Mesodermal cell (in vitro differentiated cells): ENCODE measurements around the gene RASGRP2.

Source experiments
- H3K27ac ChIP-seq: 2 replicates; pipeline ENCODE4 v1.7.0; 2013; ENCODE audit warnings: mild to moderate bottlenecking, low read depth, low read length, moderate library complexity; ENCODE audit not compliant: severe bottlenecking
- H3K36me3 ChIP-seq: 2 replicates; pipeline ENCODE4 v1.7.1; 2013; ENCODE audit warnings: mild to moderate bottlenecking, low read length, moderate library complexity; ENCODE audit not compliant: control insufficient read depth, insufficient read depth
- H3K4me1 ChIP-seq: one replicate; pipeline ENCODE4 v1.7.1; 2013; ENCODE audit warnings: mild to moderate bottlenecking, low read length; ENCODE audit not compliant: insufficient read depth, control insufficient read depth, poor library complexity, severe bottlenecking
- H3K4me3 ChIP-seq: 2 replicates; pipeline ENCODE4 v1.7.0; 2013; ENCODE audit warnings: low read length, control low read depth, mild to moderate bottlenecking; ENCODE audit not compliant: insufficient read depth, poor library complexity, severe bottlenecking; ENCODE audit errors: extremely low read depth
- H3K9me3 ChIP-seq: 2 replicates; pipeline ENCODE4 v1.7.1; 2013; ENCODE audit warnings: mild to moderate bottlenecking, low read length, moderate library complexity; ENCODE audit not compliant: control insufficient read depth
- WGBS, 2 experiments: methylation state at CpG; one replicate each; pipeline ENCODE4 v1.1.5; 2013; ENCODE audit warnings: missing lambda C conversion rate in 2 of 2; ENCODE audit not compliant: insufficient coverage in 2 of 2; 5-methylcytosine and 5-hydroxymethylcytosine counted together

Gene RASGRP2

DNA sequence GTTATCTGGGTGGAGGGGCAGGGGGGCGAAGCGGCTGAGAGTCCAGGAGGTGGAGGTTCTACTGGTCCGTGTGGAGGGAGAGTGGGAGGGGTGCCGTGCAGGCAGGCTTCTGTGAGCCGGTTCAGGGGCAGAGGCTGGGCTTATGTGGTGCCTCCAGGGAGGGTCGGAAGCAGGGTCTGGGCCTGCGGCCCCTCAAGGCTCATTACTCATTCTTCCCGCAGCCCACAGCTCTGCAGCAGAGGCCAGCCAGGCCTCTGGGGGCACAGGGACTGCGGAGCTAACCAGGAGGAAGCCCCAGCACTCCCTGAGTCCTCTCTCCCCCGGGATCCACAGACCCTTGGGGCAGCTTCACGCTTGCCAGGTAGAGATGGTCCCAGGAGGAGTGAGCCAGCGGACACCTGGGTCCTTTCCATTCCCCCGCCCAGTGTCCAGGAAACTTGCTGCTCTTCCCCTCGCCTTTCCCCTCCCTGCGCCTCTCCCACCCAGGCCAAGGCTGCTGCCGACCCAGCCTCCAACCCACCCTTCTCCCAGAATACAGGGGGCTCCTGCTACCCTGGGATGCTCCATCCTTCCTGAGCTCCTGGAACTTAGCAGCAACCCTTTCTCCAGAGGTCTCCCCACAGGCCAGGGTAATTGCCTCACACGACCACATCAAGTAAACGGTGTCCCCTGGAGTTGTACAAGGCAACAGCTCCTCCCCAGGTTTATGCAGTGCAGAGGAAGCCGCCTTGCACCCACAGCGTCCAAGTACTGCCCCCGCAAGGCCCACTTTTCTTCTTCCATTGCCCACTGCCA is 27.3 kb downstream of the RASGRP2 start:
- Histone ChIP-seq H3K4me3 (no peak overlapping the region), H3K9me3 (no peaks in the 10 kb centered on the region), H3K4me1 (peaks cover 14% of the 10 kb centered on the region), H3K36me3 (no peaks in the 10 kb centered on the region), H3K27ac (no peak overlapping the region)
- WGBS, 2 experiments = 70 to 76% methylated on average over 17 to 19 of the region's 21 CpGs

DNA sequence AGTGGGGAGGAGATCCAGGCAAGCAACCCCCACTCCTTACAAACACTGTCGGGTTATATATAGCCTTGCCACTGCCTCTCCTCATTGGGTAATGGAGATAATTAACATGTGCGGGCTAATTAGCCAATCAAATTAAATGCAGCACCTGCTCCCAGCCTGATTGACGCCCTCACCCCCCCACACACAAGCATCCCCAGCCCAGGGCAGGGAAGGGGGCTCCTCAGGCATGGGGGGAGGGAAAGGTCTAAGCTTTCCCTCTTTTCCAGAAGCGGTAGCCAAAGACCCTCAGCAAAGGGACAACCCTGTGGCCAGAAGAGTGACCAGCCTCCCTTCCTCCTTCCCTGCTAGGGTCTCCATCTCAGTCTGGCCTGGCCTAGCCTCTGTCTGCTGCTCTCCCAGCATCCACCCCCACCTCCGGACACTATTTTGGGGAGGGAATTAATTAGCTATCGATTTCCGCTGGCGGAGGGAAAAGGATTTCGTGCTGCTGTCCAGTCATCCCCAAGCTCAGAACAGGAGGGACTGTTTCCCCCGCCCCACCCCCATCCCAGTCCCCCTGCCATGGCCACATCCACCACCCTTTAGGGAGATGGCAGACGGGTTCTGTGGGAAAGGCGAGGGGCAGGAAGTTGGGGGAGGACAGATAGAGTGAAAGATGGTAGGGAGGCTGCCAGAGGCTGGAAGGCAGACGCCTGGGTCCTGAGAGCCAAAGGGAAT is 28.0 kb downstream of the RASGRP2 start:
- WGBS, 2 experiments = 50 to 94% methylated on average over 2 to 3 of the region's 13 CpGs
- Histone ChIP-seq H3K4me1 (peaks cover 17% of the 10 kb centered on the region), H3K4me3 (no peak overlapping the region), H3K27ac (no peak overlapping the region), H3K9me3 (no peaks in the 10 kb centered on the region), H3K36me3 (no peaks in the 10 kb centered on the region)

DNA sequence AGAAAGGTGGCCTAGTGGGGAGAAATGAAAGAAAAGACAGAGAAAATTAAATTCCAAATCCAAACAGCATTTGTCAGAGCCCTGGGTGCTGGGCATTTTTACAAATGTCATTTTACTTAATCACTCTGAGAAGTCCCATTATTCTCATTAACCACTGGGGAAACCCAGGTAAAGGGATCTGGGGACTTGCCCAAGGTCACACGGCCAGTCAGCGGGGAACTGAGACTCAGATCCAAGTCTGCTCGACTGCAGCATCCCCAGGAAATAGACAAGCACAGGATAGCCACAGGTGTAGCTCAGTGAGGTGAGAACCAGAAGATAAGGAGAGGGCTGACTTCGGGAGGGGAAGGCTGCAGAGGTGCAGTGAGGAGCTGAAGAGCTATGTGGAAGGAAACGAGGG is 28.8 kb downstream of the RASGRP2 start:
- no peaks in the 10 kb centered on the region for H3K36me3 ChIP-seq
- H3K9me3 ChIP-seq = no peaks in the 10 kb centered on the region
- peaks cover 25% of the 10 kb centered on the region for H3K4me1 ChIP-seq
- no peak overlapping the region for H3K4me3 ChIP-seq
- H3K27ac ChIP-seq = no peak overlapping the region
- WGBS, 2 experiments = 80 to 81% methylated on average over 4 to 5 of the region's 5 CpGs

DNA sequence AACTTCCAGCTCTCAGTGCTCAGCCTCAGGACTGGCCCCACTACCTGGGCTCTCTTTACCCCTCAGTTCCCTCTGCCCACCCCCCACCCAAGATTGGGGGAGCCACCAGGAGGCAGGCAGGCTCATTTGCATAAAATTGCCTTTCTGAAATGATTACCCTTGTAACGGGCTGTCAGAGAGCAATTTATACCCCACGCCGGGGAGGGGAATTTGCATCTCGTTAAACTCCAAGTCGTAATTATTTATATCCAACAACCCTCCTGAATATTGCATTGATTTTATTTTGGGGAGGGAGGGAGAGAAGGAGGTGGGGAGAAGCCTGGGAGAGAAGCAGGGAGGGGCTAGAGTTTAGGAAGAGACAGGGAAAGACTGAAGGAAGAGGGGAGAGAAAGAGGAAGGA is 29.3 kb downstream of the RASGRP2 start:
- H3K9me3 ChIP-seq = no peaks in the 10 kb centered on the region
- peaks cover 27% of the 10 kb centered on the region for H3K4me1 ChIP-seq
- 67% methylated on average over 1 of the region's 5 CpGs; no CpG with 5 or more reads in 1 of the 2 experiments for WGBS, 2 experiments
- no peak overlapping the region for H3K4me3 ChIP-seq
- H3K27ac ChIP-seq = no peak overlapping the region
- H3K36me3 ChIP-seq = no peaks in the 10 kb centered on the region

DNA sequence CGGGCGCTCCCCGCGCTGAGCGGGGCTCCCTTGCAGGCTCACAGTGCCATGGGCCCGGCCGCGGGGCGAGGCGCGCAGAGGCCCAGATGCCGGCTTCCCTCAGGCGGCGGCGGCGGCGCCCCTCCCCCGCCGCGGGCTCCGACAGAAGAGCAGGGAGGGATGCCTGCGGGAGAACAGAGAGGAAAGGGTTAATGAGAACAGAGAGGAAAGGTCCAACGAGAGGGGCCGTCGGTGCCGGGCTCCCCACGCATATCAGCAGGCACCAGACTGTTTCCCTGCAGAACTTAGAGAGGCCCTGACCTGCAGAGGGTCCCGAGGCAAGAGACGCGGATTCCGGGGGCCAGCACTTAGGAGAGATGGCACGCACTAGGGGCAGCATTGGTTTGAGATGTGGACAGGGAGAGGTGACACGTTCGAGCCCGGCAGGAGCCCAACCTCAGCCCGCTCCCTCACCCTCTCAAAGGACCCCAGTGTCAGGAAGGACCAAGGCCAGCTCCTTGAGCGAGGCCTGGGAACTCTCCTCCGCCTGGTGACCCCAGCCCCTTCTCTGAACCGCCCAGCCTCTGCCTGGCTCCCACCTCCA is 30.1 kb downstream of the RASGRP2 start:
- Histone ChIP-seq H3K4me3 (no peak overlapping the region), H3K9me3 (no peaks in the 10 kb centered on the region), H3K36me3 (no peaks in the 10 kb centered on the region), H3K27ac (no peak overlapping the region), H3K4me1 (peaks cover 27% of the 10 kb centered on the region)
- 3 to 5% methylated on average over 30 to 32 of the region's 39 CpGs for WGBS, 2 experiments

DNA sequence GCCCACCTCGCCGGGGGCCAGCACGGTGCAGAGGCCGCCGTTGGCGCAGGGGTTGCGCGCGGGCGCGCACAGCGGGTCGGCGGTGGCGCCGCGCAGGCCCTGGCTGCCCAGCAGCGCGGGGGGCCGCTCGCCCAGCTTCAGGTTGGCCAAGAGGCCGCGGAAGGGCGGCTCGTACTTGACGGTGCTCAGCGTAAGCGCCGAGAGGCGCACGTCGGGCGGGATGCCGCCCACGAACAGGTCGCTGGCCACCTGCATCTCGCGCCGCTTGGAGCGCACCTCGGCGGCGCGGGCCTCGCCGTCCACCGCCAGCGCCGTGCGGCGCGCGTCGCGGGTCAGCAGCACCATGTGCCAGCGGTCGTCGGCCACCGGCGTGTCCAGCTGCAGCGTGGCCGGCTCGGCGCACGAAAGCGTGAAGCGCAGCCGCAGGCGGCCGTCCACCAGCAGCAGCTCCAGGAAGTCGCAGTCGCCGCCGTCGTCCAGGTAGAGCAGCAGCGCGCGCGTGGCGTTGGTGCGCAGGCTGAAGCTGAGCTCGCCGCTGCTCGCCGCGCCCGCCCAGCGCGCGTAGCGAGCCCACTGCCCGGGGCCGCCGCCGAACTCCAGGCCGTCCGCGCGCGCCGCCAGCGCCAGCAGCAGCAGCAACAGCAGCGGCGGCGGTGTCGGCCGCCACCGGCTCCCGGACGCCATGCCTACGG is 30.8 kb downstream of the RASGRP2 start:
- Histone ChIP-seq H3K36me3 (no peaks in the 10 kb centered on the region), H3K4me1 (peaks cover 27% of the 10 kb centered on the region), H3K27ac (no peak overlapping the region), H3K4me3 (no peak overlapping the region), H3K9me3 (no peaks in the 10 kb centered on the region)
- WGBS, 2 experiments = 1 to 2% methylated on average over 93 to 101 of the region's 111 CpGs

DNA sequence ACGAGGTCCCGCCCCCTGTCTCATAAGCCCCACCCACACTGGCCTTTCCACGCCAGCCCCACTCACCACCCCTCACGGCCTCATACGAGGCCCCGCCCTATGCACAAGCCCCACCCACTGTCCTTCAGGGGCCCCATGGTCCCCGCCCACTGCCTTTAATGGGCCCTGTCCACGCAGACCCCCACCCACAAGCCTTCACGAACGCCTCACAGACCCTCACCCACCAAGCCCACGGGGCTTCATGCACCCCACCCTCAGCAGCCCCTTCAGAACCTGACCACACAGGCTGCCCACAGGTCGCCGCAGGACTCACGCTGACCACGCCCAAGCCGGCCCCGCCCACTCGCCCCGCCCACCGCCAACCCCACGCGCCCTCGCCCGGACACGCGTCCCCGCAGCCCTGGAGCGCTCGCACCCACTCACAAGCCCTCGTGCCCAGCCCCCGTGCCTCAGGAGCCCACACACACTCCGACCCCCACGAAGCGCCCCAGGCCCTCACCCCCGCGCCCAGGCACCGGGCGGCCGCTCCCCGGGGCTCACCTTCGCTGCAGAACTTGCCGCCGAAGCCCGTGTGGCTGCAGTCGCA is 31.4 kb downstream of the RASGRP2 start:
- H3K4me3 ChIP-seq = no peak overlapping the region
- no peak overlapping the region for H3K27ac ChIP-seq
- WGBS, 2 experiments = 21 to 45% methylated on average over 14 to 30 of the region's 45 CpGs
- no peaks in the 10 kb centered on the region for H3K36me3 ChIP-seq
- peaks cover 27% of the 10 kb centered on the region for H3K4me1 ChIP-seq
- no peaks in the 10 kb centered on the region for H3K9me3 ChIP-seq

DNA sequence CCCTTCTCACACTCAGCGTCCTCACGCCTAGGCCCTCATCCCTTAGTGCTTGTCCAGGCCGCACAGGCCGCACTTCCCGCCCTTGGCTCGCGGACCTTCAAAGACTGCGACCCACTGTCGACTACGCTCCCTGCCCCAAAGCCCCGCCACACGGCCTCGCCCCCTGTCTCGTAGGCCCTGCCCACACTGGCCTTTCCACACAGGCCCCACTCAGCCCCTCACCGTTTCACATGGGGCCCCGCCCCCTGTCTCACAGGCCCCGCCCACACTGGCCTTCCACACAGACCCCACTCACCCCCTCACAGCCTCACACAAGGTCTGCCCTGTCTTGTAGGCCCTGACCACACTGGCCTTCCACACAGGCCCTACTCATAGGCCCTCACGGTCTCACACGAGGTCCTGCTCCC is 32.0 kb downstream of the RASGRP2 start:
- 86 to 92% methylated on average over 14 to 19 of the region's 19 CpGs for WGBS, 2 experiments
- Histone ChIP-seq H3K9me3 (no peaks in the 10 kb centered on the region), H3K4me3 (no peak overlapping the region), H3K4me1 (peaks cover 27% of the 10 kb centered on the region), H3K36me3 (no peaks in the 10 kb centered on the region), H3K27ac (no peak overlapping the region)

DNA sequence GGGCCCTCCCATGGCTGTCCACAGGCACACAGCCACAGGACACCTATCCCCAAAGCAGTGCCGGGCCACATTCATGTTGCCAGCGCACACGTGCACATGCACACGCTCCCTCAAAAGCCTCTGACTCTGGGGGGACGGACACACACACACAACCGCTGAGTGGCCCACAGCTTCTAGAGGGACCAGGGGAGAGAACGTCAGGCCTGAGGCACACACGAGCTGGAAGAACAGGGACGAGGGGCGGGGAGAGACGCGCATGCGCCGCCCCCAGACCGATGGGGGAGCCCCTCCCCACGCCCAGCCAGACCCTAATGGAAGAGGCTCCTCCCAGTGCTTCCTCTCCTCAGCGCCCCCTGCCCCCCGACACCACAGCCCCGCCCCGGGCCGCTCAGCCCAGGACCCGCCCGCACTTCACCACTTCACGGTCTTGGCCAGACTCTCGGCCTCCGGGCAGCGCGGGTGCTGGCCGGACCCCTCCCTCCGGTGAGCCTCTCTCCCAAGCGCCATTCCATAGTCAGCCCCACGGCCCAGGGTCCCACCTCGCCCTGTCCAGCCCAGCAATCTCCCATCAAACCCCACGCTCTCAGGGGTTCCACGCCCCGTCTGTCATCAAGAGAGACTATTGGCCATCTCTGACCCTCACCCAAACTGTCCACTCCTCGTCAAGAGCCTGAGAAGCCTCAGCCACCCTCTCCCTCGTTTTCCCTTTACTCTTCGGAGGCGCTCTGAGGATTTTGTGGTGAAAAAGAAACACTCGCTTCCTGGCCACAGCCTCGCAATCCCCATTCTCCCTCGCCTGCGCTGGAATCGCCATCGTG is 32.6 kb downstream of the RASGRP2 start:
- 61% methylated on average over 27 to 44 of the region's 46 CpGs for WGBS, 2 experiments
- H3K4me3 ChIP-seq = no peak overlapping the region
- no peak overlapping the region for H3K27ac ChIP-seq
- H3K36me3 ChIP-seq = no peaks in the 10 kb centered on the region
- no peaks in the 10 kb centered on the region for H3K9me3 ChIP-seq
- H3K4me1 ChIP-seq = peaks cover 21% of the 10 kb centered on the region
